Body of pancreas (tissue), 4 donors: ENCODE measurements around the gene SCN2B.

Experiments used
- POLR2A ChIP-seq, 3 donors: fragments of 450-650 bp; IDR thresholded peaks; one replicate each; pipeline ENCODE4 v1.6.1; 2016; ENCODE audit warnings: antibody characterized with exemption in 3 of 3, mild to moderate bottlenecking in 2 of 3
- TF ChIP-seq, protein P1 (sequence below), 7 experiments: fragments of 450-650 bp in 4 of 7; fragments of 200-600 bp in 3 of 7; sonication (generic) in 3 of 7; IDR thresholded peaks; one replicate each; pipeline ENCODE4 v1.5.1; 2016 to 2019; ENCODE audit warnings: antibody characterized with exemption in 7 of 7

DNA sequence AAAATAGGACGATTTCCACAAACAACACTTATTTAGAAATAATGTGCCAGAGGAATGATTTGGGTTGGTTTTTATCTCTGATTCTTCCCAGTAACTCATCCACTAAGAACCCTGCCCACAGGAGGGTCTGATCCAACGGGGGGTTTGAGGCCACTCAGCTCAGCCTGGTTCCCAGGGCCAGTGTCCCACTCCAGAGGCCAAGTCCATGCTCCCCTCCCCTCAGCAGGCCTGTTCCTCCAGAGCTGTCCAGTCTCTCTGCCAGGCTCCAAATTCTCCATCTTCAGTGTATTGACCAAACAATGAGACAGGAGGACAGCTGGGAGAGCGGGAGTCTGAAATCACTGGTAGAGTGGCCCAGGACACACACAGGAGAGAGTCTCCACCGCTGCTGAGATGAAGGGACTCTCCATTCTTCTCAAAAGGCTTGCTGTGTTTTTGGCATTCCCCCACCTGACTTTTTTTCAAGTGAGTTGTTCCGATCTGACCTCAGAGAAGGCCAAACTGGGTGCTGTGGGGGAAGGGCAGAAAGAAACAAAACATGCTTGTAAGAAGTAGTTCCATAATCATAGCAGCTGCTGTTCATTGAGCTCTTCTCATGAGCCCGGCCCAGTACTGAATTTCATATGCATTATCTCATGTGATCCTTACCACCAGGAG, 17.6 kb upstream of the SCN2B start:
- TF ChIP-seq POLR2A (IDR thresholded peaks at IDR 0.05) = no peak
- TF ChIP-seq, protein P1, sequence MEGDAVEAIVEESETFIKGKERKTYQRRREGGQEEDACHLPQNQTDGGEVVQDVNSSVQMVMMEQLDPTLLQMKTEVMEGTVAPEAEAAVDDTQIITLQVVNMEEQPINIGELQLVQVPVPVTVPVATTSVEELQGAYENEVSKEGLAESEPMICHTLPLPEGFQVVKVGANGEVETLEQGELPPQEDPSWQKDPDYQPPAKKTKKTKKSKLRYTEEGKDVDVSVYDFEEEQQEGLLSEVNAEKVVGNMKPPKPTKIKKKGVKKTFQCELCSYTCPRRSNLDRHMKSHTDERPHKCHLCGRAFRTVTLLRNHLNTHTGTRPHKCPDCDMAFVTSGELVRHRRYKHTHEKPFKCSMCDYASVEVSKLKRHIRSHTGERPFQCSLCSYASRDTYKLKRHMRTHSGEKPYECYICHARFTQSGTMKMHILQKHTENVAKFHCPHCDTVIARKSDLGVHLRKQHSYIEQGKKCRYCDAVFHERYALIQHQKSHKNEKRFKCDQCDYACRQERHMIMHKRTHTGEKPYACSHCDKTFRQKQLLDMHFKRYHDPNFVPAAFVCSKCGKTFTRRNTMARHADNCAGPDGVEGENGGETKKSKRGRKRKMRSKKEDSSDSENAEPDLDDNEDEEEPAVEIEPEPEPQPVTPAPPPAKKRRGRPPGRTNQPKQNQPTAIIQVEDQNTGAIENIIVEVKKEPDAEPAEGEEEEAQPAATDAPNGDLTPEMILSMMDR (IDR thresholded peaks at IDR 0.05) = no peak
